IMR-90 (cell line): ENCODE results near the gene RC3H1. TPM values are rescaled to one million over a fixed set of nuclear protein-coding genes. Genes with fewer than 3 reads are reported as not detected.
A peak's percentile ranks its signal among the peaks of the same experiment; 100 is the strongest.

ENCODE experiments used
- ATAC-seq: fragments of 200-7000 bp; cut with Tn5 transposase; 2 replicates; pipeline ENCODE4 v1.9.1; 2020; ENCODE audit warnings: low read depth, mild to moderate bottlenecking, moderate library complexity
- BruUV-seq: library from RNA; stranded (reverse); fragments of 400-500 nt; replicated peaks from 2 replicates; lab custom pipeline; 2021; lab: Mats Ljungman, UMichigan
- CTCF ChIA-PET: fragments of 300-600 bp; formaldehyde crosslinking; extraction: SDS; loops from one replicate; lab custom pipeline; 2021; ENCODE audit warnings: antibody characterized with exemption; lab: Yijun Ruan, JAX
- POLR2A ChIA-PET: fragments of 300-600 bp; sonication (Branson Sonifier 250); formaldehyde crosslinking; loops from one replicate; lab custom pipeline; 2022; ENCODE audit warnings: antibody characterized with exemption; ENCODE audit not compliant: unreplicated experiment; lab: Charles Lee
- DNase-seq: peaks from one replicate; pipeline ENCODE4 v3.0.0; 2013
- H2AFZ ChIP-seq: replicated peaks from 2 replicates; pipeline ENCODE3; 2013; ENCODE audit warnings: low read length, mild to moderate bottlenecking; ENCODE audit not compliant: poor library complexity
- H2AK5ac ChIP-seq: 2 replicates; pipeline ENCODE4 v1.6.1; 2013; ENCODE audit warnings: low read depth, low read length, inconsistent platforms
- H2AK9ac ChIP-seq: replicated peaks from 2 replicates; pipeline ENCODE3; 2013; ENCODE audit warnings: mild to moderate bottlenecking, low read depth, low read length, moderate library complexity; ENCODE audit not compliant: poor library complexity
- H2BK120ac ChIP-seq: 2 replicates; pipeline ENCODE4 v1.6.1; 2013; ENCODE audit warnings: low read depth, low read length, inconsistent platforms
- H2BK15ac ChIP-seq: 3 replicates; pipeline ENCODE4 v1.6.1; 2013; ENCODE audit warnings: low read depth, low read length, inconsistent platforms
- H2BK20ac ChIP-seq: 2 replicates; pipeline ENCODE4 v1.6.1; 2013; ENCODE audit warnings: low read depth, mild to moderate bottlenecking, inconsistent platforms, low read length, moderate library complexity
- H2BK5ac ChIP-seq: 2 replicates; pipeline ENCODE4 v1.6.1; 2013; ENCODE audit warnings: mild to moderate bottlenecking, low read depth, low read length, inconsistent platforms; ENCODE audit not compliant: poor library complexity, severe bottlenecking
- H3K14ac ChIP-seq: replicated peaks from 2 replicates; pipeline ENCODE4 v1.6.1; 2013; ENCODE audit warnings: low read depth, low read length, inconsistent platforms
- H3K18ac ChIP-seq: 2 replicates; pipeline ENCODE4 v1.6.1; 2013; ENCODE audit warnings: low read depth, low read length, control low read depth
- H3K23ac ChIP-seq: 2 replicates; pipeline ENCODE4 v1.6.1; 2013; ENCODE audit warnings: low read depth, low read length, inconsistent platforms
- H3K27ac ChIP-seq: 2 replicates; pipeline ENCODE4 v1.5.1; 2013; ENCODE audit warnings: mild to moderate bottlenecking, control low read depth, low read length; ENCODE audit not compliant: insufficient read depth
- H3K27me3 ChIP-seq: 2 replicates; pipeline ENCODE4 v1.6.1; 2013; ENCODE audit warnings: low read length; ENCODE audit not compliant: control insufficient read depth, insufficient read depth
- H3K36me3 ChIP-seq: 2 replicates; pipeline ENCODE4 v1.6.1; 2013; ENCODE audit warnings: low read length, mixed read lengths; ENCODE audit not compliant: control insufficient read depth, insufficient read depth
- H3K4ac ChIP-seq: 2 replicates; pipeline ENCODE4 v1.6.1; 2013; ENCODE audit warnings: low read depth, low read length, inconsistent platforms
- H3K4me1 ChIP-seq: 2 replicates; pipeline ENCODE4 v1.6.1; 2013; ENCODE audit warnings: low read length, mixed read lengths; ENCODE audit not compliant: control insufficient read depth, insufficient read depth
- H3K4me2 ChIP-seq: 2 replicates; pipeline ENCODE4 v1.6.1; 2013; ENCODE audit warnings: low read depth, mild to moderate bottlenecking, control low read depth, low read length, moderate library complexity
- H3K4me3 ChIP-seq: 2 replicates; pipeline ENCODE4 v1.5.1; 2013; ENCODE audit warnings: low read depth, mild to moderate bottlenecking, control low read depth, low read length, moderate library complexity; ENCODE audit not compliant: insufficient read depth
- H3K56ac ChIP-seq: 2 replicates; pipeline ENCODE4 v1.6.1; 2013; ENCODE audit warnings: low read length, inconsistent platforms; ENCODE audit not compliant: insufficient read depth; ENCODE audit errors: extremely low read depth
- H3K79me1 ChIP-seq, 2 experiments: 2 replicates each; pipeline ENCODE4 v1.6.1; 2013; ENCODE audit warnings: low read length in 2 of 2, inconsistent platforms in 1 of 2, low read depth in 1 of 2
- H3K9ac ChIP-seq: 2 replicates; pipeline ENCODE4 v1.6.1; 2013; ENCODE audit warnings: low read depth, low read length, control low read depth
- H3K9me1 ChIP-seq: 2 replicates; pipeline ENCODE4 v1.6.1; 2013; ENCODE audit warnings: low read length, inconsistent platforms; ENCODE audit not compliant: insufficient read depth
- H3K9me3 ChIP-seq: 2 replicates; pipeline ENCODE4 v1.6.1; 2013; ENCODE audit warnings: low read length; ENCODE audit not compliant: control insufficient read depth, insufficient read depth
- H4K20me1 ChIP-seq: 2 replicates; pipeline ENCODE4 v1.6.1; 2013; ENCODE audit warnings: low read length, inconsistent platforms; ENCODE audit not compliant: insufficient read depth
- H4K5ac ChIP-seq: 2 replicates; pipeline ENCODE4 v1.6.1; 2013; ENCODE audit warnings: mild to moderate bottlenecking, low read depth, low read length, control low read depth
- H4K8ac ChIP-seq, 2 experiments: 2 replicates each; pipeline ENCODE4 v1.6.1; 2013; ENCODE audit warnings: low read depth in 2 of 2, low read length in 2 of 2, control low read depth in 1 of 2, inconsistent platforms in 1 of 2
- H4K91ac ChIP-seq: 2 replicates; pipeline ENCODE4 v1.6.1; 2013; ENCODE audit warnings: low read depth, low read length, inconsistent platforms; ENCODE audit not compliant: insufficient read depth
- CEBPB ChIP-seq: IDR thresholded peaks from 2 replicates; pipeline ENCODE4 v1.6.1; 2012; ENCODE audit warnings: low read depth, low read length, improper control_type of control experiment
- MAFK ChIP-seq: IDR thresholded peaks from 2 replicates; pipeline ENCODE4 v1.6.1; 2012; ENCODE audit warnings: low read depth, low read length, improper control_type of control experiment
- MXI1 ChIP-seq: IDR thresholded peaks from 2 replicates; pipeline ENCODE4 v1.6.1; 2012; ENCODE audit warnings: low read depth, mild to moderate bottlenecking, low read length, moderate library complexity, borderline replicate concordance
- NFE2L2 ChIP-seq: fragments of 150-350 bp; IDR thresholded peaks from 2 replicates; pipeline ENCODE4 v1.6.1; 2016; ENCODE audit warnings: low read depth, mild to moderate bottlenecking, low read length
- WGBS, 2 experiments: methylation state at CpG; one replicate each; pipeline versions ENCODE4 v1.1.5 to v1.1.7; 2013; ENCODE audit warnings: missing lambda C conversion rate in 2 of 2; ENCODE audit not compliant: insufficient read length in 1 of 2; ENCODE audit errors: extremely low coverage in 2 of 2; 5-methylcytosine and 5-hydroxymethylcytosine counted together
- dilution Hi-C: fragments of 300-500 bp; cut with HindIII; formaldehyde crosslinking; loops from one replicate; pipeline ENCODE4 v1.14.3; 2018; ENCODE audit warnings: low sequenced_read_pairs; ENCODE audit not compliant: unreplicated experiment
- in situ Hi-C: fragments of 300-500 bp; cut with MboI; formaldehyde crosslinking; loops from 3 replicates; pipeline ENCODE4 v1.14.3; 2019; ENCODE audit warnings: low sequenced_read_pairs, inconsistent platforms, mixed read lengths
- intact Hi-C: fragments of 100-400 bp; cut with micrococcal nuclease; formaldehyde crosslinking; loops from 2 replicates; pipeline ENCODE4 v1.10.0; 2022
- polyA plus RNA-seq, 3 experiments: library from polyadenylated mRNA; depleted of rRNA; stranded (reverse); fragments of >200 nt; gene quantifications; 2 replicates each; pipeline ENCODE4 v1.2.3, GENCODE V29; 2012; ENCODE audit warnings: low replicate concordance in 1 of 3
- total RNA-seq: library from RNA; depleted of rRNA; stranded (reverse); fragments of >200 nt; gene quantifications from 2 replicates; pipeline ENCODE4 v1.2.3, GENCODE V29; 2012
- TF ChIP-seq, protein P1 (sequence below): fragments of 150-350 bp; IDR thresholded peaks from 2 replicates; pipeline ENCODE4 v1.6.1; 2017; ENCODE audit warnings: mild to moderate bottlenecking, antibody characterized with exemption, low read length, low read depth

Gene RC3H1
- total and polyA plus RNA-seq, 2 of the 4 experiments (the other 2 are of a cell fraction): 5.1 to 39.3 TPM

DNA sequence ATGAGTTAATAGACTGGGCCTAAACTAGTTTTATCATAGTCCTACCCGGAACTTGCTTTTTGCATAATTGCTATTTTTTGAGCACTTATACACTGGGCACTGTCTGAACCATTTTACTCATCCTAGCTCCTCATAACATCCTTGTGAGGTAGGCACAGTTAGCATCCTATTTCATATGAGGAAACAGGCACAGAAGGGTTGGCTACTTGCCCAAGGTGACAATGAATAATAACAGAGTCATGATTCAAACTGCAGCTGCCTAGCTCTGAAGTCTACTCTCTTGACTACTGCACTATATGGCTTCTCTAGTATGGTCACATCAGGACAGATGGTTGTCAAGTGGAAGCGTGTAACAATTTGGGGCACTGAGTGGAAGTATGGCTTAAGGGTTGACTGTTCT, 18.2 kb upstream of the RC3H1 start:
- no peak overlapping the region for H4K8ac ChIP-seq
- H2BK120ac ChIP-seq: no peak overlapping the region
- H3K27ac ChIP-seq: no peak overlapping the region
- H4K20me1 ChIP-seq: no peaks in the 10 kb centered on the region
- no peak overlapping the region for H3K56ac ChIP-seq
- H2AK5ac ChIP-seq: no peak overlapping the region
- no peaks in the 10 kb centered on the region for H3K27me3 ChIP-seq
- peak; percentile 95 for DNase-seq
- BruUV-seq: no TSS peak
- no peaks in the 10 kb centered on the region for H3K36me3 ChIP-seq
- H3K79me1 ChIP-seq: no peaks in the 10 kb centered on the region
- no peak overlapping the region for H4K5ac ChIP-seq
- H3K4me3 ChIP-seq: no peak overlapping the region
- peaks cover 3% of the 10 kb centered on the region for H3K9me1 ChIP-seq
- H2BK20ac ChIP-seq: no peak overlapping the region
- H2AFZ ChIP-seq: no peak overlapping the region
- no peak overlapping the region for H3K23ac ChIP-seq
- ChIA-PET CTCF (interaction anchor here (0.7 kb wide), 1 partner anchor 35 kb away, joined by 3 read pairs; no protein-coding TSS in a partner anchor), POLR2A (no interaction called here)
- H3K4me1 ChIP-seq: no peaks in the 10 kb centered on the region
- in situ Hi-C loops: no loop called here
- H3K9ac ChIP-seq: no peak overlapping the region
- TF ChIP-seq MXI1: no peak
- TF ChIP-seq NFE2L2: no peak
- peak; percentile 67 for TF ChIP-seq CEBPB
- TF ChIP-seq, protein P1, sequence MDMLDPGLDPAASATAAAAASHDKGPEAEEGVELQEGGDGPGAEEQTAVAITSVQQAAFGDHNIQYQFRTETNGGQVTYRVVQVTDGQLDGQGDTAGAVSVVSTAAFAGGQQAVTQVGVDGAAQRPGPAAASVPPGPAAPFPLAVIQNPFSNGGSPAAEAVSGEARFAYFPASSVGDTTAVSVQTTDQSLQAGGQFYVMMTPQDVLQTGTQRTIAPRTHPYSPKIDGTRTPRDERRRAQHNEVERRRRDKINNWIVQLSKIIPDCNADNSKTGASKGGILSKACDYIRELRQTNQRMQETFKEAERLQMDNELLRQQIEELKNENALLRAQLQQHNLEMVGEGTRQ: no peak
- 0 out of 2 replicates have a peak, but pooled peaks have one; percentile 11 for TF ChIP-seq MAFK
- no CpG with 5 or more reads among the region's 2 CpGs for WGBS, 2 experiments
- H3K14ac ChIP-seq: no peak overlapping the region
- H2AK9ac ChIP-seq: no peak overlapping the region
- H4K91ac ChIP-seq: no peak overlapping the region
- H2BK5ac ChIP-seq: no peak overlapping the region
- dilution Hi-C loops: no loop called here
- no peak overlapping the region for H2BK15ac ChIP-seq
- H3K18ac ChIP-seq: no peak overlapping the region
- H3K4ac ChIP-seq: no peak overlapping the region
- intact Hi-C loops: no loop called here
- no peaks in the 10 kb centered on the region for H3K9me3 ChIP-seq
- no peak overlapping the region for H3K4me2 ChIP-seq
- peak; percentile 78 for ATAC-seq
